ENCODE measurements around the gene ST7L.

DNA sequence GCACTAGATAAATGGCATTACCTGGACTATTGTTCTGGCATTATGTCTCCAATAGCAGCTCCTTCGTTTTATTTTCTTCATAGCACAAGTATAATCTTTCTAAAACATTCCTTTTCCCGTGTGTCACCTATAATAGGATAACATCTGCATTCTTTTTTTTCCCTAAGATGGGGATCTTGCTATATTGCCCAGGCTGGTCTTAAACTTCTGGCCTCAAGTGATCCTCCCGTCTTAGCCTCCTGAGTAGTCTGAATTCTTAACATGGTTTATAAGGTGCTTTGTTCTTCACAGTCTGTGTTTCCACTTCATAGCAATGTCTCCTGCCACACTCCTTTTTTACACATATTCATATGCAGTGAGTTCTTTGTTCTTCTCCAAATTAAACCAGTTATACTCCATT, 46.9 kb upstream of the ST7L start:
- TF ChIP-seq, protein P1, sequence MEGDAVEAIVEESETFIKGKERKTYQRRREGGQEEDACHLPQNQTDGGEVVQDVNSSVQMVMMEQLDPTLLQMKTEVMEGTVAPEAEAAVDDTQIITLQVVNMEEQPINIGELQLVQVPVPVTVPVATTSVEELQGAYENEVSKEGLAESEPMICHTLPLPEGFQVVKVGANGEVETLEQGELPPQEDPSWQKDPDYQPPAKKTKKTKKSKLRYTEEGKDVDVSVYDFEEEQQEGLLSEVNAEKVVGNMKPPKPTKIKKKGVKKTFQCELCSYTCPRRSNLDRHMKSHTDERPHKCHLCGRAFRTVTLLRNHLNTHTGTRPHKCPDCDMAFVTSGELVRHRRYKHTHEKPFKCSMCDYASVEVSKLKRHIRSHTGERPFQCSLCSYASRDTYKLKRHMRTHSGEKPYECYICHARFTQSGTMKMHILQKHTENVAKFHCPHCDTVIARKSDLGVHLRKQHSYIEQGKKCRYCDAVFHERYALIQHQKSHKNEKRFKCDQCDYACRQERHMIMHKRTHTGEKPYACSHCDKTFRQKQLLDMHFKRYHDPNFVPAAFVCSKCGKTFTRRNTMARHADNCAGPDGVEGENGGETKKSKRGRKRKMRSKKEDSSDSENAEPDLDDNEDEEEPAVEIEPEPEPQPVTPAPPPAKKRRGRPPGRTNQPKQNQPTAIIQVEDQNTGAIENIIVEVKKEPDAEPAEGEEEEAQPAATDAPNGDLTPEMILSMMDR (IDR thresholded peaks at IDR 0.05): no peak
- no peak for TF ChIP-seq POLR2A (IDR thresholded peaks at IDR 0.05)
